Uterus (tissue), 2 donors: Measurements from ENCODE around the gene PRKD1.

ENCODE experiments used
- POLR2A ChIP-seq, 2 donors: fragments of 450-650 bp; IDR thresholded peaks; one replicate each; pipeline ENCODE4 v1.6.1; 2016; ENCODE audit warnings: antibody characterized with exemption in 2 of 2, mild to moderate bottlenecking in 1 of 2, moderate library complexity in 1 of 2
- TF ChIP-seq, protein P1 (sequence below), 4 experiments: fragments of 200-600 bp in 2 of 4; fragments of 450-650 bp in 2 of 4; sonication (generic) in 2 of 4; IDR thresholded peaks; one replicate each; pipeline ENCODE4 v1.5.1; 2016 to 2019; ENCODE audit warnings: antibody characterized with exemption in 4 of 4, mild to moderate bottlenecking in 2 of 4, moderate library complexity in 1 of 4

DNA sequence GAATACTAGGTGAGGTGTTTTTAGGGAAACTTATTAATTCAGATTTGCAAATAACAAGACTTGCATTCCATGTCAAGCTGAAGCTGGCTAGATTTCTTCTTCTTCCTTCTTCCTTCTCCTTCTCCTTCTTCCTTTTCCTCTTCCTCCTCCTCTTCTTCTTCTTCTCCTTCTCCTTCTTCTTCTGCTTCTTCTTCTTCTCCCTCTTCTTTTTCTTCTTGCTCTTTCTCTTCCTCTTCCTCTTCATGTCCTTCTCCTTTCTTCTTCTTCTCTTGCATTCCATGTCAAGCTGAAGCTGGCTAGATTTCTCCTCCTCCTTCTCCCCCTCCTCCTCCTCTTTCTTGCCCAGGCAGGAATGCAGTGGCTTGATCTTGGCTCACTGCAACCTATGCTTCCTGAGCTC is 297.8 kb downstream of the PRKD1 start:
- TF ChIP-seq, protein P1, sequence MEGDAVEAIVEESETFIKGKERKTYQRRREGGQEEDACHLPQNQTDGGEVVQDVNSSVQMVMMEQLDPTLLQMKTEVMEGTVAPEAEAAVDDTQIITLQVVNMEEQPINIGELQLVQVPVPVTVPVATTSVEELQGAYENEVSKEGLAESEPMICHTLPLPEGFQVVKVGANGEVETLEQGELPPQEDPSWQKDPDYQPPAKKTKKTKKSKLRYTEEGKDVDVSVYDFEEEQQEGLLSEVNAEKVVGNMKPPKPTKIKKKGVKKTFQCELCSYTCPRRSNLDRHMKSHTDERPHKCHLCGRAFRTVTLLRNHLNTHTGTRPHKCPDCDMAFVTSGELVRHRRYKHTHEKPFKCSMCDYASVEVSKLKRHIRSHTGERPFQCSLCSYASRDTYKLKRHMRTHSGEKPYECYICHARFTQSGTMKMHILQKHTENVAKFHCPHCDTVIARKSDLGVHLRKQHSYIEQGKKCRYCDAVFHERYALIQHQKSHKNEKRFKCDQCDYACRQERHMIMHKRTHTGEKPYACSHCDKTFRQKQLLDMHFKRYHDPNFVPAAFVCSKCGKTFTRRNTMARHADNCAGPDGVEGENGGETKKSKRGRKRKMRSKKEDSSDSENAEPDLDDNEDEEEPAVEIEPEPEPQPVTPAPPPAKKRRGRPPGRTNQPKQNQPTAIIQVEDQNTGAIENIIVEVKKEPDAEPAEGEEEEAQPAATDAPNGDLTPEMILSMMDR (IDR thresholded peaks at IDR 0.05): no peak
- no peak for TF ChIP-seq POLR2A (IDR thresholded peaks at IDR 0.05)
